Measurements from ENCODE around the gene METTL1.

The METTL1 gene

GRCh38 chr12:57813111-57813970 is 41.4 kb upstream of the METTL1 start:
- H3K4me3 ChIP-seq (ENCODE audit: low read depth in 1 of 2, low read length in 2 of 2): no peak overlapping the region
- no peak overlapping the region for H3K27ac ChIP-seq (ENCODE audit: low read depth, low read length)
- H3K27me3 ChIP-seq (ENCODE audit: control insufficient read depth in 1 of 2, insufficient read depth in 2 of 2, low read length in 2 of 2): no peaks in the 10 kb centered on the region
- no peaks in the 10 kb centered on the region for H3K9me3 ChIP-seq (ENCODE audit: control insufficient read depth in 1 of 2, low read length in 2 of 2)
- H3K9ac ChIP-seq (ENCODE audit: low read depth in 1 of 2, low read length in 2 of 2): no peak overlapping the region
- peaks cover 2 to 13% of the 10 kb centered on the region in 2 donors for H3K36me3 ChIP-seq (ENCODE audit: control insufficient read depth in 1 of 2, insufficient read depth in 2 of 2, low read length in 2 of 2)
- peaks cover 19 to 21% of the 10 kb centered on the region in 2 donors for H3K4me1 ChIP-seq (ENCODE audit: control insufficient read depth in 1 of 2, insufficient read depth in 2 of 2, low read length in 2 of 2)

GRCh38 chr12:57811028-57811755 is 39.3 kb upstream of the METTL1 start:
- no peaks in the 10 kb centered on the region for H3K9me3 ChIP-seq (ENCODE audit: control insufficient read depth in 1 of 2, low read length in 2 of 2)
- H3K36me3 ChIP-seq (ENCODE audit: control insufficient read depth in 1 of 2, insufficient read depth in 2 of 2, low read length in 2 of 2): peaks cover 10 to 32% of the 10 kb centered on the region in 2 donors
- H3K27me3 ChIP-seq (ENCODE audit: control insufficient read depth in 1 of 2, insufficient read depth in 2 of 2, low read length in 2 of 2): no peaks in the 10 kb centered on the region
- no peak overlapping the region for H3K27ac ChIP-seq (ENCODE audit: low read depth, low read length)
- no peak overlapping the region for H3K9ac ChIP-seq (ENCODE audit: low read depth in 1 of 2, low read length in 2 of 2)
- H3K4me3 ChIP-seq (ENCODE audit: low read depth in 1 of 2, low read length in 2 of 2): no peak overlapping the region
- peaks cover 5 to 6% of the 10 kb centered on the region in 2 donors for H3K4me1 ChIP-seq (ENCODE audit: control insufficient read depth in 1 of 2, insufficient read depth in 2 of 2, low read length in 2 of 2)

GRCh38 chr12:57810450-57810849 is 38.5 kb upstream of the METTL1 start:
- Histone ChIP-seq H3K4me1 (ENCODE audit: control insufficient read depth in 1 of 2, insufficient read depth in 2 of 2, low read length in 2 of 2) (no peaks in the 10 kb centered on the region), H3K9ac (ENCODE audit: low read depth in 1 of 2, low read length in 2 of 2) (no peak overlapping the region), H3K27ac (ENCODE audit: low read depth, low read length) (no peak overlapping the region), H3K36me3 (ENCODE audit: control insufficient read depth in 1 of 2, insufficient read depth in 2 of 2, low read length in 2 of 2) (peaks cover 10 to 32% of the 10 kb centered on the region in 2 donors), H3K4me3 (ENCODE audit: low read depth in 1 of 2, low read length in 2 of 2) (no peak overlapping the region), H3K27me3 (ENCODE audit: control insufficient read depth in 1 of 2, insufficient read depth in 2 of 2, low read length in 2 of 2) (no peaks in the 10 kb centered on the region), H3K9me3 (ENCODE audit: control insufficient read depth in 1 of 2, low read length in 2 of 2) (no peaks in the 10 kb centered on the region)

GRCh38 chr12:57809425-57809824 is 37.5 kb upstream of the METTL1 start:
- Histone ChIP-seq H3K4me1 (ENCODE audit: control insufficient read depth in 1 of 2, insufficient read depth in 2 of 2, low read length in 2 of 2) (no peaks in the 10 kb centered on the region), H3K27me3 (ENCODE audit: control insufficient read depth in 1 of 2, insufficient read depth in 2 of 2, low read length in 2 of 2) (no peaks in the 10 kb centered on the region), H3K27ac (ENCODE audit: low read depth, low read length) (no peak overlapping the region), H3K9me3 (ENCODE audit: control insufficient read depth in 1 of 2, low read length in 2 of 2) (no peaks in the 10 kb centered on the region), H3K4me3 (ENCODE audit: low read depth in 1 of 2, low read length in 2 of 2) (no peak overlapping the region), H3K9ac (ENCODE audit: low read depth in 1 of 2, low read length in 2 of 2) (no peak overlapping the region), H3K36me3 (ENCODE audit: control insufficient read depth in 1 of 2, insufficient read depth in 2 of 2, low read length in 2 of 2) (peaks cover 10 to 32% of the 10 kb centered on the region in 2 donors)

- Histone ChIP-seq H3K27me3 (ENCODE audit: control insufficient read depth in 1 of 2, insufficient read depth in 2 of 2, low read length in 2 of 2) (no peaks in the 10 kb centered on the region), H3K27ac (ENCODE audit: low read depth, low read length) (no peak overlapping the region), H3K9me3 (ENCODE audit: control insufficient read depth in 1 of 2, low read length in 2 of 2) (no peaks in the 10 kb centered on the region), H3K36me3 (ENCODE audit: control insufficient read depth in 1 of 2, insufficient read depth in 2 of 2, low read length in 2 of 2) (peaks cover 10 to 32% of the 10 kb centered on the region in 2 donors), H3K4me3 (ENCODE audit: low read depth in 1 of 2, low read length in 2 of 2) (no peak overlapping the region), H3K4me1 (ENCODE audit: control insufficient read depth in 1 of 2, insufficient read depth in 2 of 2, low read length in 2 of 2) (no peaks in the 10 kb centered on the region), H3K9ac (ENCODE audit: low read depth in 1 of 2, low read length in 2 of 2) (no peak overlapping the region)
These were observed 36.4 kb upstream of the METTL1 start for GRCh38 chr12:57808351-57808750.

- H3K27me3 ChIP-seq (ENCODE audit: control insufficient read depth in 1 of 2, insufficient read depth in 2 of 2, low read length in 2 of 2): no peaks in the 10 kb centered on the region
- no peak overlapping the region for H3K4me3 ChIP-seq (ENCODE audit: low read depth in 1 of 2, low read length in 2 of 2)
- no peak overlapping the region for H3K9ac ChIP-seq (ENCODE audit: low read depth in 1 of 2, low read length in 2 of 2)
- peaks cover 14 to 37% of the 10 kb centered on the region in 2 donors for H3K36me3 ChIP-seq (ENCODE audit: control insufficient read depth in 1 of 2, insufficient read depth in 2 of 2, low read length in 2 of 2)
- no peaks in the 10 kb centered on the region for H3K9me3 ChIP-seq (ENCODE audit: control insufficient read depth in 1 of 2, low read length in 2 of 2)
- H3K27ac ChIP-seq (ENCODE audit: low read depth, low read length): no peak overlapping the region
- no peaks in the 10 kb centered on the region for H3K4me1 ChIP-seq (ENCODE audit: control insufficient read depth in 1 of 2, insufficient read depth in 2 of 2, low read length in 2 of 2)
These were observed 35.4 kb upstream of the METTL1 start for GRCh38 chr12:57807285-57807684.

GRCh38 chr12:57806677-57807076 is 34.8 kb upstream of the METTL1 start:
- Histone ChIP-seq H3K27me3 (ENCODE audit: control insufficient read depth in 1 of 2, insufficient read depth in 2 of 2, low read length in 2 of 2) (no peaks in the 10 kb centered on the region), H3K36me3 (ENCODE audit: control insufficient read depth in 1 of 2, insufficient read depth in 2 of 2, low read length in 2 of 2) (peaks cover 14 to 43% of the 10 kb centered on the region in 2 donors), H3K4me1 (ENCODE audit: control insufficient read depth in 1 of 2, insufficient read depth in 2 of 2, low read length in 2 of 2) (no peaks in the 10 kb centered on the region), H3K27ac (ENCODE audit: low read depth, low read length) (no peak overlapping the region), H3K9ac (ENCODE audit: low read depth in 1 of 2, low read length in 2 of 2) (no peak overlapping the region), H3K9me3 (ENCODE audit: control insufficient read depth in 1 of 2, low read length in 2 of 2) (no peaks in the 10 kb centered on the region), H3K4me3 (ENCODE audit: low read depth in 1 of 2, low read length in 2 of 2) (no peak overlapping the region)

GRCh38 chr12:57803319-57803893 is 31.5 kb upstream of the METTL1 start:
- Histone ChIP-seq H3K4me1 (ENCODE audit: control insufficient read depth in 1 of 2, insufficient read depth in 2 of 2, low read length in 2 of 2) (no peaks in the 10 kb centered on the region), H3K9ac (ENCODE audit: low read depth in 1 of 2, low read length in 2 of 2) (no peak overlapping the region), H3K9me3 (ENCODE audit: control insufficient read depth in 1 of 2, low read length in 2 of 2) (no peaks in the 10 kb centered on the region), H3K36me3 (ENCODE audit: control insufficient read depth in 1 of 2, insufficient read depth in 2 of 2, low read length in 2 of 2) (peaks cover 13 to 50% of the 10 kb centered on the region in 2 donors), H3K4me3 (ENCODE audit: low read depth in 1 of 2, low read length in 2 of 2) (no peak overlapping the region), H3K27me3 (ENCODE audit: control insufficient read depth in 1 of 2, insufficient read depth in 2 of 2, low read length in 2 of 2) (no peaks in the 10 kb centered on the region), H3K27ac (ENCODE audit: low read depth, low read length) (no peak overlapping the region)

GRCh38 chr12:57802607-57803006 is 30.7 kb upstream of the METTL1 start:
- H3K9me3 ChIP-seq (ENCODE audit: control insufficient read depth in 1 of 2, low read length in 2 of 2): no peaks in the 10 kb centered on the region
- H3K36me3 ChIP-seq (ENCODE audit: control insufficient read depth in 1 of 2, insufficient read depth in 2 of 2, low read length in 2 of 2): peaks cover 6 to 47% of the 10 kb centered on the region in 2 donors
- no peaks in the 10 kb centered on the region for H3K27me3 ChIP-seq (ENCODE audit: control insufficient read depth in 1 of 2, insufficient read depth in 2 of 2, low read length in 2 of 2)
- H3K27ac ChIP-seq (ENCODE audit: low read depth, low read length): no peak overlapping the region
- H3K9ac ChIP-seq (ENCODE audit: low read depth in 1 of 2, low read length in 2 of 2): no peak overlapping the region
- H3K4me1 ChIP-seq (ENCODE audit: control insufficient read depth in 1 of 2, insufficient read depth in 2 of 2, low read length in 2 of 2): no peaks in the 10 kb centered on the region
- H3K4me3 ChIP-seq (ENCODE audit: low read depth in 1 of 2, low read length in 2 of 2): no peak overlapping the region

GRCh38 chr12:57800965-57801364 is 29.1 kb upstream of the METTL1 start:
- Histone ChIP-seq H3K4me1 (ENCODE audit: control insufficient read depth in 1 of 2, insufficient read depth in 2 of 2, low read length in 2 of 2) (no peaks in the 10 kb centered on the region), H3K27ac (ENCODE audit: low read depth, low read length) (no peak overlapping the region), H3K9me3 (ENCODE audit: control insufficient read depth in 1 of 2, low read length in 2 of 2) (no peaks in the 10 kb centered on the region), H3K36me3 (ENCODE audit: control insufficient read depth in 1 of 2, insufficient read depth in 2 of 2, low read length in 2 of 2) (peaks cover 9 to 47% of the 10 kb centered on the region in 2 donors), H3K9ac (ENCODE audit: low read depth in 1 of 2, low read length in 2 of 2) (no peak overlapping the region), H3K4me3 (ENCODE audit: low read depth in 1 of 2, low read length in 2 of 2) (no peak overlapping the region), H3K27me3 (ENCODE audit: control insufficient read depth in 1 of 2, insufficient read depth in 2 of 2, low read length in 2 of 2) (no peaks in the 10 kb centered on the region)

Data from duodenal mucosa (tissue), 2 donors.